Measurements from ENCODE around the gene FOXR1. TPM values are rescaled to one million over a fixed set of nuclear protein-coding genes. Genes with fewer than 3 reads are reported as not detected.

The FOXR1 gene
- not detected in 2 replicates for total RNA-seq

GRCh38 chr11:118971646-118972045 is at the start of gene FOXR1:
Gene FOXR1, plus strand, starts transcription at chr11:118971761. Its CDS starts 171 bp downstream, at chr11:118971932.

GRCh38 chr11:118956094-118956846 is 15.3 kb upstream of the FOXR1 start, which contains the start of gene UPK2:
Gene UPK2, plus strand, starts transcription at chr11:118956298. Its CDS starts 53 bp downstream, at chr11:118956351.

GRCh38 chr11:118997627-118998387 is 26.2 kb downstream of the FOXR1 start, which contains the start of gene CENATAC:
Gene CENATAC, plus strand, starts transcription at chr11:118998138. Its CDS starts 60 bp downstream, at chr11:118998198.

GRCh38 chr11:119018074-119018938 is 46.7 kb downstream of the FOXR1 start, which contains the start of the genes RPS25 and TRAPPC4:
Gene RPS25, minus strand, starts transcription at chr11:119018343. Its CDS starts 59 bp downstream, at chr11:119018284.
Gene TRAPPC4, plus strand, starts transcription at chr11:119018766. Its CDS starts 30 bp downstream, at chr11:119018796.

GRCh38 chr11:119030329-119031047 is 58.9 kb downstream of the FOXR1 start, which contains the start of gene SLC37A4:
Gene SLC37A4, minus strand, starts transcription at chr11:119030877.

Small RNA genes within 50 kb of the gene (small RNA-seq; reads per million reads assigned to genes)
- gene AP003392.2 (not detected), gene RF00017 (not detected), gene RF00019 (not detected), gene RN7SL688P (not detected)

Other genes starting within 250 kb of the FOXR1 start
- gene DDX6, start 180.6 kb upstream of the FOXR1 start, total RNA-seq, result 74.2 and 98.3 TPM in 2 replicates
- not detected in 2 replicates for gene CXCR5, start 87.9 kb upstream of the FOXR1 start, total RNA-seq
- gene BCL9L, start 45.8 kb upstream of the FOXR1 start, total RNA-seq, result 18.0 and 20.1 TPM in 2 replicates
- not detected in 2 replicates for gene UPK2, start 15.5 kb upstream of the FOXR1 start, total RNA-seq
- 21.7 and 29.7 TPM in 2 replicates for gene CENATAC, start 26.4 kb downstream of the FOXR1 start, total RNA-seq
- 492 and 1,967 TPM in 2 replicates for gene RPS25, start 46.6 kb downstream of the FOXR1 start, total RNA-seq
- gene TRAPPC4, start 47.0 kb downstream of the FOXR1 start, total RNA-seq, result 66.1 and 79.8 TPM in 2 replicates
- 12.5 TPM in 2 replicates for gene SLC37A4, start 59.1 kb downstream of the FOXR1 start, total RNA-seq
- 73.1 and 128 TPM in 2 replicates for gene HYOU1, start 85.4 kb downstream of the FOXR1 start, total RNA-seq
- gene VPS11, start 96.1 kb downstream of the FOXR1 start, total RNA-seq, result 28.0 and 34.9 TPM in 2 replicates
- gene HMBS, start 113.1 kb downstream of the FOXR1 start, total RNA-seq, result 9.9 and 13.5 TPM in 2 replicates
- 25.4 and 26.8 TPM in 2 replicates for gene DPAGT1, start 130.1 kb downstream of the FOXR1 start, total RNA-seq
- 1.5 and 4.5 TPM in 2 replicates for gene C2CD2L, start 135.6 kb downstream of the FOXR1 start, total RNA-seq
- gene HINFP, start 149.8 kb downstream of the FOXR1 start, total RNA-seq, result 12.9 and 16.2 TPM in 2 replicates
- under 0.01 TPM in 2 replicates for gene ABCG4, start 177.3 kb downstream of the FOXR1 start, total RNA-seq
- gene NLRX1, start 197.0 kb downstream of the FOXR1 start, total RNA-seq, result 10.0 and 12.5 TPM in 2 replicates
- gene NHERF4, start 213.7 kb downstream of the FOXR1 start, total RNA-seq, result not detected in 2 replicates
- 8.1 and 11.7 TPM in 2 replicates for gene CBL, start 234.6 kb downstream of the FOXR1 start, total RNA-seq

Measured in subcutaneous preadipocyte (primary cell).